Neural cell (in vitro differentiated cells): ENCODE results near the gene VARS2.
"Not testable (repeated sequence)": the region's sequence is repeated elsewhere in the genome, so short reads cannot be mapped to it uniquely, and the experiment has no call there.

Experiments used
- CTCF ChIP-seq: fragments of 450-650 bp; IDR thresholded peaks from 2 replicates; pipeline ENCODE4 v1.5.1; 2014; ENCODE audit warnings: antibody characterized with exemption, mild to moderate bottlenecking, moderate library complexity; ENCODE audit not compliant: poor library complexity, severe bottlenecking
- EP300 ChIP-seq: fragments of 450-650 bp; conservative IDR thresholded peaks from 2 replicates; pipeline ENCODE4 v1.6.1; 2014; ENCODE audit warnings: antibody characterized with exemption, mild to moderate bottlenecking, moderate library complexity; ENCODE audit not compliant: poor library complexity, severe bottlenecking
- EZH2 ChIP-seq: fragments of 200-600, 300-800 bp; shearing (Covaris generic), sonication (generic); IDR thresholded peaks from 2 replicates; pipeline ENCODE4 v1.6.1; 2014; ENCODE audit warnings: antibody characterized with exemption, low read length, borderline replicate concordance, mild to moderate bottlenecking; ENCODE audit not compliant: insufficient read depth, poor library complexity, severe bottlenecking
- MXI1 ChIP-seq: fragments of 450-650 bp; conservative IDR thresholded peaks from 2 replicates; pipeline ENCODE4 v1.6.1; 2014; ENCODE audit warnings: antibody characterized with exemption, mild to moderate bottlenecking; ENCODE audit not compliant: poor library complexity, severe bottlenecking
- POLR2AphosphoS5 ChIP-seq: IDR thresholded peaks from 2 replicates; pipeline ENCODE4 v1.6.1; 2012
- RAD21 ChIP-seq: fragments of 450-650 bp; conservative IDR thresholded peaks from 2 replicates; pipeline ENCODE4 v1.6.1; 2014; ENCODE audit warnings: antibody characterized with exemption, mild to moderate bottlenecking, moderate library complexity
- SMC3 ChIP-seq: fragments of 450-650 bp; conservative IDR thresholded peaks from 2 replicates; pipeline ENCODE4 v1.6.1; 2014; ENCODE audit warnings: antibody characterized with exemption, mild to moderate bottlenecking, moderate library complexity; ENCODE audit not compliant: poor library complexity
- TAF1 ChIP-seq: IDR thresholded peaks from 2 replicates; pipeline ENCODE4 v1.6.1; 2012; ENCODE audit warnings: low read depth
- TF ChIP-seq, protein P1 (sequence below): IDR thresholded peaks from 2 replicates; pipeline ENCODE4 v1.6.1; 2012; ENCODE audit warnings: borderline replicate concordance

DNA sequence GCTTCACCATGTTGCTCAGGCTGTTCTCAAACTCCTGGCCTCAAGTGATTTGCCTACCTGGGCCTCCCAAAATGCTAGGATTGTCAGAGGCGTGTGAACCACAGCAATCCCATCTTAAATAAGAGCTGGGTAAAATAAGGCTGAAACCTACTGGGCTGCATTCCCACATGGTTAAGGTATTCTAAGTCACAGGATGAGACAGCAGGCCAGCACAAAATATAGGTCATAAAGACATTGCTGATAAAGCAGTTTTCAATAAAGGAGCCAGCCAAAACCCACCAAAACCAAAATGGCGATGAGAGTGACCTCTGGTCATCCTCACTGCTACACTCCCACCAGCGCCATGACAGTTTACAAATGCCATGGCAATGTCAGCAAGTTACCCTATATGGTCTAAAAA, 40.2 kb upstream of the VARS2 start:
- TF ChIP-seq CTCF, TAF1, EZH2, SMC3, POLR2AphosphoS5, EP300, MXI1, RAD21: not testable (repeated sequence)
- TF ChIP-seq, protein P1, sequence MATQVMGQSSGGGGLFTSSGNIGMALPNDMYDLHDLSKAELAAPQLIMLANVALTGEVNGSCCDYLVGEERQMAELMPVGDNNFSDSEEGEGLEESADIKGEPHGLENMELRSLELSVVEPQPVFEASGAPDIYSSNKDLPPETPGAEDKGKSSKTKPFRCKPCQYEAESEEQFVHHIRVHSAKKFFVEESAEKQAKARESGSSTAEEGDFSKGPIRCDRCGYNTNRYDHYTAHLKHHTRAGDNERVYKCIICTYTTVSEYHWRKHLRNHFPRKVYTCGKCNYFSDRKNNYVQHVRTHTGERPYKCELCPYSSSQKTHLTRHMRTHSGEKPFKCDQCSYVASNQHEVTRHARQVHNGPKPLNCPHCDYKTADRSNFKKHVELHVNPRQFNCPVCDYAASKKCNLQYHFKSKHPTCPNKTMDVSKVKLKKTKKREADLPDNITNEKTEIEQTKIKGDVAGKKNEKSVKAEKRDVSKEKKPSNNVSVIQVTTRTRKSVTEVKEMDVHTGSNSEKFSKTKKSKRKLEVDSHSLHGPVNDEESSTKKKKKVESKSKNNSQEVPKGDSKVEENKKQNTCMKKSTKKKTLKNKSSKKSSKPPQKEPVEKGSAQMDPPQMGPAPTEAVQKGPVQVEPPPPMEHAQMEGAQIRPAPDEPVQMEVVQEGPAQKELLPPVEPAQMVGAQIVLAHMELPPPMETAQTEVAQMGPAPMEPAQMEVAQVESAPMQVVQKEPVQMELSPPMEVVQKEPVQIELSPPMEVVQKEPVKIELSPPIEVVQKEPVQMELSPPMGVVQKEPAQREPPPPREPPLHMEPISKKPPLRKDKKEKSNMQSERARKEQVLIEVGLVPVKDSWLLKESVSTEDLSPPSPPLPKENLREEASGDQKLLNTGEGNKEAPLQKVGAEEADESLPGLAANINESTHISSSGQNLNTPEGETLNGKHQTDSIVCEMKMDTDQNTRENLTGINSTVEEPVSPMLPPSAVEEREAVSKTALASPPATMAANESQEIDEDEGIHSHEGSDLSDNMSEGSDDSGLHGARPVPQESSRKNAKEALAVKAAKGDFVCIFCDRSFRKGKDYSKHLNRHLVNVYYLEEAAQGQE = not testable (repeated sequence)
